OCI-LY3 (cell line): ENCODE measurements around the gene ATP6V0C.

Experiments used
- CTCF ChIP-seq: fragments of 200-600, 300-600 bp; sonication (generic); IDR thresholded peaks from 2 replicates; pipeline ENCODE4 v1.5.1; 2014; ENCODE audit warnings: antibody characterized with exemption, low read length, low read depth
- EZH2phosphoT487 ChIP-seq: fragments of 200-600 bp; shearing (Covaris generic); IDR thresholded peaks from 2 replicates; pipeline ENCODE4 v1.6.1; 2018; ENCODE audit warnings: antibody characterized with exemption, mixed run types, low read depth

DNA sequence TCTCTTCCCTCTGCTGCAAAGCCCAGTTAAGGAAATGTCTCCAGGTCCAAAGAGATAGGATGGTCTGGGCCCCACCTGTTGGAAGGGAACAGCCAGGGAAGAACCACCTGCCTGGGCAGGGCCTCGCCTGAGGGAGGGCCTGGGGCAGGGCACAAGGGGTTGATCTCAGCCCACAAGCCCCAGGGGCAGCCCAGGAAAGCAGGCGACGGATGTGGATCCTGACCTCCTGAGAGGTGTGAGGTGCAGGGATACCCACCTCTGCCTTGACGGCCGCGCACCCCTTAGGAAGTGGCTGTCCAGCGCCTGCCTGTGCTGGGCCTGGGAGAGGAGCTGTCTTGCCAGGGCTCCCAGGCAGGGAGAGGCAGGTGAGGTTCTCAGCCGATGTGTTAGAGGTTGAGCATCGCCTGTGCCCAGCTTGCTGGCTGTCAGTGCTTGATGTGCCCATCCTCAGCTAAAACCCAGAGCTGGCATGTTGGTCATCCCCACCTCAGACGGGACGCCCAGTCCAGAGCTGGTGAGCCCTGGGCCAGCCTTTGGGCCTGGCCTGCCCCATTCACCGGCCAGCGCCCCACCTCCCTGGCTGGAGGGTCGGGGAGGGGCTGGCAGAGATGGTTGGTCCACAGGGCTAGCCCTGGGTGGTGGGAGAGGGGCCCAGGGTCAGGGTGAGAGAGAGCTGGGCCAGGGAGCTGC is 17.0 kb downstream of the ATP6V0C start:
- TF ChIP-seq CTCF (no peak), EZH2phosphoT487 (no peak)
